NCI-H510A (cell line): ENCODE measurements around the gene TET2.

Experiments used
- DNase-seq: peaks from one replicate; lab custom pipeline; 2025; lab: John Stamatoyannopoulos, UW

Gene TET2

DNA sequence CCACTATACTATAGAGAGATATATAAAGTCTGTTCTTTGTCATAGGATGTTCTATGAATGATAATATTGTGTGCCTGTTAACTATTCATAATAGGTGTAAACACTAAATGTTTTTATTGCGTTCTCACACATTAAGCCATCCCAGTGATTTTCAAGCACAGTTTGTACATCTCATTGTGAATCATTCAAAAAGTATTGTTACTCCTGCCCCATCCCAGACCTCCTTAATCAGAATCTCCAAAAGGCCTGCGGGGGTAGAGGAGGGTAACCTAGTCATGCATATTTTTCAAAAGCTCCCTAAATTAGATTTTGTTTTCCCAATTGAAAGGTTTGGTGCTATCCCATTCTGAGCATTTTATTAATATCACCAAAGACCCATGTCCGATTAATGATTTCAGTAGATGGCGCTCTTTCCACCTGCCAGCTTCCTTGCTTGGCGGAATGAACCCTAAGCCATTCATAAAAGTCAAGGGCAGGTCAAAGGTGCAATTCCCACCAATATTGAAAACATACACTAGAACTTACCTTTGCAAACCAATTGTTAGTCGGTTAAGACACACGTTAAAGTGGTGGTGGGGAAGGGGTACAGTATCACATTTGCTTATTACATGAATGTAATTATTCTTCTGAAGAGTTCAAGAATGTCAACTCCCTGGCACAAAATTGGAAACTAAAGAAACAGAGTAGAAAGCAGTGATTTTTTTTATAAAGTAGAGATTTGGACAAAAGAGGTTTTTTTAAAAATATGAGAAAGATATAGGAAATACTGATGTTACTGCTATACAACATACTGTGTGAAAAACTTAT, 5.8 kb upstream of the TET2 start:
- DNase-seq = no peak

DNA sequence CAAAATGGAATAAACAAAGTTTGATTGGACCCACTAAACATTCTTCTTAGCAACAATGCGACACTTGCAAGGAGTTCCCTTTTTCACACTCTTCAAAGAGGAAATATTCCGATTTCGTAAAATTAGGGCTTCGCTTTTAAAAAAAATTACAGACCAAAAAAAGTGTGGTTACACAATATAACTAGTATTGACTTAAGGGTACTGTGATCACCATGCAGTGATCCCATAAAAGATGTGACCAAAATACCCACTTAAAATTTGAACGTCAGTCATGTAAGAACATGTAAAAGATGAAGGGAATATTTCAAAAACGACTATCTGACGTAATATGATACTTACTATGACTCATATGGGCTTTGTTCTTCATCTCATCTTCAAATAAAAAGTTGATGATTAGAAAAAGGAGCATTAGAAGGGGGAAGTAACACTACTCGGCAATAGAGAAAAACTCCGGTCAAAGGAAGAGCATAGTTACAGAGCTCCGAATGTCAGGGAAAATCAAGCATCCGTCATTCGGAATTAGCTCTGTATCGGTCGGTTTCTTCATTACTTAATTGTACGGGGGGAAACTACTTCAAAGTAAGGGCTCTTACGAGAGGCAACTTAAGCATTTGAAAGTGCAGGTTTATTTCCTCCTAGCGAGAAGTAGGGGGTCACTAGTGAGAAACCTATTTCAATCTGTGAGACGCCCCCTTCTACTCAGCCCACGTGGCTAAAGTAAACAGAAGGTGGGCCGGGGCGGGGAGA, 1.3 kb upstream of the TET2 start:
- no peak for DNase-seq

- DNase-seq = no peak
Measured at GRCh38 chr4:105145903-105146275, 787 bp upstream of the TET2 start.

DNA sequence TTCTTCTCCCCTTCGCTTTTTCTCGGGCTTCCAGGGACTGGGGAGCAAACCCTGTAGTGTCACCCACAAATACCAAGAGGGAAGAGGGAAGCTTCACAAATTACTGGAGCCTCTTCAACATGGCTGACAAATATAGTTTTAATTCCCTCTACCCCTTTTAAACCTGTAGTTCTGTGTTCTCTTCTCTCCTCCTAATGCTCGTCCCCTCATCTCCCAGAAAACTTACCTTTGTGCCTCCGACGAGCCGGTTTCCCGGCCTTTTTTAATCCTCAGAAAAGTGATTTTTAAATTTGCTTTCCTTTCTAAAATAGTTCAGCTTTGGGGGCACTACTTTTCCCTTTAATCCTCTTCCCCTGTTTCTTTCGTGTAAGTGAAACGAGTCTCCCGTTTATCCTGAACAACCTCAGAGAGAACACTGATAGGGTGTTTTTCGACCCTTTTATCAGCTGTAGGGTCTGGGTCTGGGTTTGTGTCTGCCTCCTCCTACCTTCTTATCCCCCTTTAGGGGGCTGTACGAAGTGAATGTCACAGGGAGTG, 408 bp downstream of the TET2 start:
- no peak for DNase-seq

GRCh38 chr4:105147553-105148161, 981 bp downstream of the TET2 start:
- DNase-seq = no peak

DNA sequence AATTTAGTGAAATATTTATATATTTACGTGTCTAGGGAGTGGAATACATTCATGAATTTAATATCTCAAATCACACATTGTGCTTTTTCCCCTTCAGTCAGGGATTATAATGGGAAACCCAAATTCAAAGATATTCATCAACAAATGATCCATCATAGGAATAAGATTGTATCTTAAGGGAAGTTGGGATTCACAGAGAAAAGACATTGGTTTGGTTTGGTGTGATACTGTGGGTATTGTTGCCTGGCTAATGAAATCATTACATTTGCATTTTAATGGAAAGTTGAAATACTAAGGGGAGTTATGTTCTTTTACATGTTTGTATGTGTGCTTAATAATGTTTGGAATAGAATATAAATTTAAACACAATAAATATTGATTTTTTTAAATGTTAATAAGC, 1.7 kb downstream of the TET2 start:
- DNase-seq = no peak

- no peak for DNase-seq
Measured at GRCh38 chr4:105148776-105149175, 2.1 kb downstream of the TET2 start.

- no peak for DNase-seq
Measured at GRCh38 chr4:105149771-105150170, 3.1 kb downstream of the TET2 start.

- no peak for DNase-seq
Measured at GRCh38 chr4:105150503-105150902, 3.8 kb downstream of the TET2 start.

DNA sequence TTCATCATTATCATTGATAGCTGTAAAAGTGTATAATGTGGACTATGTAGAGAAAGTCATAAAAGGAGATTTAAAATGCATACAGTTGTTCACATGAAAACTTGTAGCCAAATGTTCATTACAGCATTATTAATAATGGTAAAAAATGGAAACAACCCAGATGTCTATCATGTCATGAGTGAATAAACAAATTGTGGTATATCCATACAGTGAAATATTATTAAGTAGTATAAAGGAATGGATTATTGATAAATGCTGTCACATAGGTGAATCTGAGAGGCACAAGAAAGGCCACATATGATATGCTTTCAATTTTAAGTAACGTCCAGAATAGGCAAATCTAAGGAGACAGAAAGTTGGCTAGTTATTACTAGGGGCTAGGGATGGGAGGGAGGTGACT, 7.1 kb downstream of the TET2 start:
- no peak for DNase-seq

- no peak for DNase-seq
Measured at GRCh38 chr4:105154576-105154975, 7.9 kb downstream of the TET2 start.

GRCh38 chr4:105155426-105155825, 8.8 kb downstream of the TET2 start:
- DNase-seq = no peak

DNA sequence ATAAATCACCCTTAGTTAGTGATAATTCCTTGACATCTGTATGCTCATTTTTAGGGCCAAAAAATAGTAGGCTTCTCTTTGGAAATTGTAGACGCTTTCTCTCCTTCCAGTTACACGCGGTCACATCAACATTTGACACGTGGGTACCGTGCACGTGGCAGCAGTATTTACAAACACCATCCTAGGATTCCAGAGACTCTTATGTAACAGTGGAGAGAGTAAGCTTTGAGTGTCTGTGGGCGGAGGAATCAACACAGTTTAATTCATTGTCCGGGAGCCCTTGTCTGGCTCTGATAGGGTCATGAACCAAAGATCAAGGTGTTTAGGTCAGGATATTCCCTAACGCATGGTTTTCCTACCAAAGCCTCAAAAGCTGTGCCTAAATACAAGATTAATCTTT, 12.2 kb downstream of the TET2 start:
- no peak for DNase-seq

DNA sequence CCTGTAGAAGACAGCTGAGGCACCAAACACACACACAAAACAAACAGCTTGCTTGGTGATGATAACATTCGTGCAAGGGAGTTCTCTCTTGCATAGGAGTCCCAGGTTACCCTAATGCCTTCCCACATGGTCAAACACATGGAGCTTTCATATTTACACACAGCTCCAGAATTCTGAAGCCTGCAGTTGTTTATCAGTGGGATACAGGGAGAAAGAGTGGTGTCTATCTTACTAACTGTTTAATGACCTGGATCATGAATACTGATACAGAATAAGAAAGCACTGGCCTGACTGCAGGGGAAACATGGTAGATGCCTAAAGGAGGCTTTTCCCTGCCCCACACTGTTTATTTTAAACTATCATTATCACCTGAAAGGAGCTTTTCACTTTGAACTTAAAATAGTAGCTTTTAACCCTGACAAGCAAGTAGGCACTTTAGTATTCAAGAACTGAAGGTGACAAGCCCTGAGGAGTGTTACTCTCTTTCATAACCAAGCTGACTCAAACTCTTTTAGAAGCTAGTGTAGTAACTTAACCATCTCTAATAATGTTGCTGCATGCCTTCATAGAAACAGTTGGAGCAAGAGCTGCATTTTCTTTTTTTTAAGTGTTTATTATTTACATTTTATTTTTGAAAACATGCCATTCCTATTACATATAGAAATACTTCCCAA, 15.6 kb downstream of the TET2 start:
- no peak for DNase-seq

DNA sequence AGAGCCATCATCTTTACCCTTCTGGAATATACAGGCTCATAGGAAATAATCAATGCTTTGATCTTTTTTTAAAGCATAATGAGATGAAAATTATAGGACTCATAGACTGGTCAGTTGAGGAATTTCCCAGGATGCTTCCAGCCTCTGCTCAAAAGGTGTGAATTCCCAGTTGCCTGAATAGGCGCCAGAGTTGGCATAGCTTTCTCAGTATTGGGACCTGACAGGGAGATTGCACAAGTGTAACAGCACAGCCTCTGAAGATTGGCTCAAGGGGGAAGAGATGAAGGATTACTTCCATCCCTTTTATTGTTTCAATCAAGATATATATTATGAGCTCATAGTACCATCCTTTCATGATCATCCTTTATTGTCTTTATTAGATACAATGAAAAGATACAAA, 17.9 kb downstream of the TET2 start:
- DNase-seq = no peak

GRCh38 chr4:105166066-105166465, 19.4 kb downstream of the TET2 start:
- DNase-seq = no peak

DNA sequence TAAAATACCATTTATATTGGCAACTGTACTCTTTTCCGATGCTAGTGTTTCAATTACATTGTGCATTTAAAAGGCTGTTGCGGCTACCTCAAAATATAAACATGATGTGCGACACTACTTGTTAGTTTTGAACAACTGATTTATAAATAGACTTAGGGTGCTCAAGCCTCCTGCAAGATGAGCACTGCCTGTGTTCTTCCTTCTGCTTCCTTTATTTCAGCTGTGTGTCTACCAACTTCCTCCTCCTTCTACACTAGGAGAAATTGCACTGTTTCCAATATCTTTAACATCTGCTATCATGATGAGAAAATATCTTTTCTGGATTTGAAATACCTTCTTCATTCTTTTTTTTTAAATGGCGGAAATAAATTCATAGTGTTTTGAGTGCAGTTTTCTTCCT, 24.0 kb downstream of the TET2 start:
- DNase-seq = no peak

- DNase-seq = no peak
Measured at GRCh38 chr4:105171912-105172311, 25.2 kb downstream of the TET2 start.

GRCh38 chr4:105174098-105174497, 27.4 kb downstream of the TET2 start:
- DNase-seq = no peak

- no peak for DNase-seq
Measured at GRCh38 chr4:105179539-105180401, 33.1 kb downstream of the TET2 start.

DNA sequence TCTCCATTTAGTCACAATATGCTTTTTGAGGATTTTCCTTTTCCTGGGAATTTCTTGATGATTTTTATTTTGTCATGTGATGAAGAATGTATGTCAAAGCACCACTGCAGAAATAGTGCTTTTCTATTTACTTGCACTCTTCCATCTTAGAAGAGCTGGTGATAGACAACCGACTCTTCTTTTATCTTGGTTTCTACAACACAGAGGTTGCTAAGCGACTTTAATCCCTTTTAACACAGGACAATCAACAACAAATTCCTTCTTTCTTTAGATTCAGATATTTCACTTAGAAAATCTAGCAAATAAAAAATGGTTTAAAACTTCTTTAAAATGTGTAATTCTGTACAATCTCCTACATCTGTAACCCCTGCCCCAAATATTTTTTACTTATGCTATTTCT, 34.6 kb downstream of the TET2 start:
- DNase-seq = no peak
